Effector memory CD8-positive, alpha-beta T cell (primary cell): ENCODE measurements around the gene MACROD2.

ENCODE experiments used
- ATAC-seq: fragments of 150-1000 bp; cut with Tn5 transposase; replicated peaks from 2 replicates; pipeline ENCODE4 v1.10.0; 2021; ENCODE audit warnings: mild to moderate bottlenecking, moderate library complexity
- DNase-seq, 3 experiments: peaks; one replicate each; pipeline ENCODE4 v3.0.0; 2021
- H3K27ac Mint-ChIP-seq, 2 donors: one replicate each; pipeline ENCODE4 v1.8.0; 2022; ENCODE audit warnings: mild to moderate bottlenecking in 2 of 2, mixed read lengths in 2 of 2, moderate library complexity in 2 of 2
- H3K27me3 Mint-ChIP-seq, 2 donors: one replicate each; pipeline ENCODE4 v1.8.0; 2022; ENCODE audit warnings: mixed read lengths in 2 of 2
- H3K36me3 Mint-ChIP-seq: one replicate; pipeline ENCODE4 v1.8.0; 2022; ENCODE audit warnings: mild to moderate bottlenecking, moderate library complexity, mixed read lengths; ENCODE audit not compliant: insufficient read depth
- H3K4me1 Mint-ChIP-seq, 2 donors: one replicate each; pipeline ENCODE4 v1.8.0; 2022; ENCODE audit warnings: low read depth in 2 of 2, mixed read lengths in 2 of 2
- H3K4me3 Mint-ChIP-seq, 2 donors: one replicate each; pipeline ENCODE4 v1.8.0; 2022; ENCODE audit warnings: mild to moderate bottlenecking in 2 of 2, mixed read lengths in 2 of 2, moderate library complexity in 2 of 2
- H3K9me3 Mint-ChIP-seq, 2 donors: one replicate each; pipeline ENCODE4 v1.8.0; 2022; ENCODE audit warnings: mixed read lengths in 2 of 2

Gene MACROD2

DNA sequence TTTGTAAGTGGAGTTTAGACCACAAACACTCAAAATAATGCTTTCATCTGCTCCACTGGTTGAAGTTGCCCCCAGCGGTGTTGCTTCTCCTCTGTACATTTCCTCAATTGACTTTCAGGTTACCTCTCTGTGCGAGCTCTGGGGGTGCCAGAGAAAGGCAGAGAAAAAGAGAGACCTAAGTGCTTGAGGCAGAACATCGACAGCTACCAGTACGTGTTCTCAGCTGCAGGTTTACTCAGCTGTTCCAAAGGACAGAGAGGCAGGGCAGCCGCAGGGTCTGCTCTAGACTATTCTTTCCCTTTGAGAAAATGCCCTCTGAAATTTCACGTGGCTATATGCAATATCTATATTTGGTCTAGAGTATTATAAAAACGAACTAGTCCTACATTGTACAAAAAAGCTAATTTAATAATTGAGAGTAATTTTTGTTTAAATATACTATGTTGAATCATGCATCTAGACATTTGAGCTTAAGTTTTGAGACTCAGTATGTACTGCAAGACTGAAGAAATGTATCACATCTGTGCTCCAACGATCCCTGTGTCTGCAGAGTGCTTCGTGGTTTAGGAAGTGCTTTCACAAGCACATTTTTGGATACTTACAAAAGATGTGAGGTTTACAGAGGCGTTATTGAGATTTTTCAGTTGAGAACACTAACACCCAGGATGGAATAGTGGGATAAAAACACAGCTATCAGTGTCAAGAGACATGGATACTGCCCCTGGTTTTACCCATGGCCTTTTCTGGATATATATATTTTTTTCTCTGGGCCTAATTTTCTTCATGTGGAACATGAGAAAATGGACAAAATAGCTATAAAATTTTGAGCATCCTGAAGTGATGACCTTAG lies 795.7 kb downstream of the MACROD2 start:
- H3K27me3 Mint-ChIP-seq, result no peaks in the 10 kb centered on the region
- no peak overlapping the region for H3K27ac Mint-ChIP-seq
- H3K4me3 Mint-ChIP-seq, result no peak overlapping the region
- H3K4me1 Mint-ChIP-seq, result no peaks in the 10 kb centered on the region
- ATAC-seq (no peak), DNase-seq (no peak)
- peaks cover 8 to 10% of the 10 kb centered on the region in 2 donors for H3K9me3 Mint-ChIP-seq
- no peaks in the 10 kb centered on the region for H3K36me3 Mint-ChIP-seq

DNA sequence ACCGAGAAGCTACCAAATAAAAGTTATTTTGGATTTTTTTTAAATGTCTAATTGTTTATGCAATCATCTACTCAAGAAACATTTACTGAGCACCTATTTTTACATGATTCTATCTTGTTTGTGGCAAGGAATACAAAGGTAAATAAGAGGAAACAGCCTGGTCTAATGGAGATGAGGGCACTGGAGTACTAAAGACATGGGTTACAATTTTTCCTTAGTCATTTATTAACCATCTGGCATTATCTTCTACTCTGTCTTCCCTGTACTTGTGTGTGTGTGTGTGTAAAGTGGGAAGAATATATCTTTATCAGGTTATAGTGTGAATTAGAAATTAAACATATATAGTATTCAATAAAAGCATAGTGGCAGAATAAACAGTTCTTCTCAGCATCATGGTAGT lies 797.6 kb downstream of the MACROD2 start:
- Mint-ChIP-seq H3K9me3 (peaks cover 14 to 20% of the 10 kb centered on the region in 2 donors), H3K27me3 (no peaks in the 10 kb centered on the region), H3K4me3 (no peak overlapping the region), H3K4me1 (no peaks in the 10 kb centered on the region), H3K27ac (no peak overlapping the region), H3K36me3 (no peaks in the 10 kb centered on the region)
- no peak for DNase-seq
- no peak for ATAC-seq

DNA sequence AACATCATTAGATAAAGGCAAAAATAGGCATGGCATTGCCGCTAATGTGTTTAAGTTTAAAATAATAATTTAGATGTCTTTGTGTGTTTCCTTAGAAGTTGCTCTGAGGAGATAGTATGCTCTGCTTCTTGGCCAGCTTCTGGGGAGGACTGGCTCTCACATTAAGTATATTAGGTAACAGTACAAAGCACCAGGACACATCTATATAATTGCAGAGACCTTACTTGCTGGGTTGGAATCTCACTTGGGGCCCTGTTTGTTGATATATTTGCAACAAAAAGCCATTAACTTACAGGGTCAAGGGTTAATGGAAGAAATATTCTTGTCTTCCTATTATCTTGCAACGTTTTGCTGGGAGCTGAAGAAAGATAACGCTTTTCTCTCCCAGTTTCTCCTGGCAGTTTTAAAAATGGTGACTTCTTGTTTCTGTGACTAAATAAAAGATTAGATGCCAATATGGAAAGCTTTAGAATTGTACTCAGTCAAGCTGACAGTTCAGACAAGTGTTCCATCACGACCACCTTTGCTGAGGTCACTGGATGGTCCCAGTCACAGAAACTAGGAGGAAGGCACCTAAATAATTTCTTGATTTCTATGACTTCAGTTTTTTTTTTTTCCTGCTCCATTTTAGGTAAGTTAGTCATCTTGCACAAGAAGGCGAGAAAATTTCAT lies 804.4 kb downstream of the MACROD2 start:
- no peak overlapping the region for H3K27ac Mint-ChIP-seq

DNA sequence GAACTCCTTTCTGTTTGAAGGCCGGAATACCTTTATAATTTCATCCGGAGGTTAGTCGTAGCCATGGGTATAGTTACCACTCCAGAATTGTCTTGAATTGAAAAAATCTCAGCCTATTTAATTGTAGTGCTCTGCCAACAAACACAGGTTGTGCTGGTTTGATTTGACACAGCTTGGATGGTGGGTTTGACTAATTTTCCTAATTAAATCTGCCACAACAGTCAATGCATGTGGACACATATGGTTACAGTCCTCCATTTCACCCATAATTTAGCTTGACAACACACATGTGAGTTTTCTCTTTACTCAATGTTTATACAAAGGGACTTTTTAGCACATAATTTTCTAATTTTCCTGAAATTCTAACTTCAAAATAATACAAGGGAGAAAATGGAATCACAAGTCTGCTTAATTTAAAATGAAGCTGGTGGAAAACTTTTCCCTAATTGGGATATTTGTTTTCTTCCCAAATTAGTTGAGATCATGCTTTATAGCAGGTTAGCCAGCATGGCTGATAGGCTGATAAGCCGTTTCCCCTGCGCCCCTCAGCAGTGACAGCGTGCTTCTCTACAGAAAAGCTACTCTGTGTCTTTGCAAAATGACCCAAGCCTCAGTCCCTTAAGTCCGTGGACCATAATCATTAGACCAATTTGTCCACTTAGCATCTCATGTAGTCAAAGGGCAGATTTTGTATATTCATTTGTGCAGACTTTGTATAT lies 805.5 kb downstream of the MACROD2 start:
- Mint-ChIP-seq H3K27ac (no peak overlapping the region), H3K9me3 (peaks cover 14 to 17% of the 10 kb centered on the region in 2 donors), H3K4me3 (no peak overlapping the region), H3K27me3 (no peaks in the 10 kb centered on the region), H3K36me3 (no peaks in the 10 kb centered on the region), H3K4me1 (no peaks in the 10 kb centered on the region)
- ATAC-seq (no peak), DNase-seq (no peak)

More for the DNA sequence above, 804.4 kb downstream of the MACROD2 start:
- ATAC-seq (no peak), DNase-seq (no peak)
- no peak overlapping the region for H3K4me3 Mint-ChIP-seq
- H3K27me3 Mint-ChIP-seq, result no peaks in the 10 kb centered on the region
- H3K36me3 Mint-ChIP-seq, result no peaks in the 10 kb centered on the region
- H3K4me1 Mint-ChIP-seq, result no peaks in the 10 kb centered on the region
- peaks cover 14 to 22% of the 10 kb centered on the region in 2 donors for H3K9me3 Mint-ChIP-seq

DNA sequence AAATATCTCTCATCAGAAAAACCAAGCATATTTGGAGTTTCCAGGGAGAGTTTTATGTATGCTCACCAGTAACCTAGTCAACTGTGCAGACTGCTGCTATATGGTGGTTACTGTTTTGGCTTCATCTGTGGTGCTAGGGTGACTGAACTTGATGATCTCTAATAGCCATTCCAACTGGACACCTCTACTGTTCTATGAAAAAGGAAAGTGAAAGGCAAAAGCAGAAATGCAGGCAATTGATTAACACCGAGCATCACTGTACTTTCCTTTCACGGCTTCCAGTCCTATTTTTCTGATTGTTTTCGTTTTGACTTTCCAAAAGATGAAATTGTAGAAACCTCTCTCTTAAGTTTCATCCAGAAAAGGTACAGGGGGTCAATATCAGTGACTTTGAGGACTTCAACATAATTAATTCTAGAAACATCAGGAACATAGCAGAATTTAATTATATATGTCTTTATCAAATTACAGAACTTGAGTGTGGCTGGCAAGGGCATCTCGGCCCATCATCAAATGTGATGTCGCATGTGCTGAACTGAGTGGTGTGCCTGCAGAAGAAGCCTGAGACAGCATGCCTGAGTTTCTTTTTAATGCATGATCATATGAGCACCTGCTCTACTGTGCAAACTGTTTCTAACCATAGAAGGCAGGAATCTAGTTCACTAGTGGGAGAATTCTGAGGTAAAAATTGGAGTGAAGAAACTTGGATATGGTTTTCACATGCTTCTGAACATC lies 806.4 kb downstream of the MACROD2 start:
- Mint-ChIP-seq H3K4me1 (no peaks in the 10 kb centered on the region), H3K36me3 (no peaks in the 10 kb centered on the region), H3K9me3 (peaks cover 13 to 17% of the 10 kb centered on the region in 2 donors), H3K27ac (no peak overlapping the region), H3K4me3 (no peak overlapping the region), H3K27me3 (no peaks in the 10 kb centered on the region)
- DNase-seq, result no peak
- ATAC-seq, result no peak

DNA sequence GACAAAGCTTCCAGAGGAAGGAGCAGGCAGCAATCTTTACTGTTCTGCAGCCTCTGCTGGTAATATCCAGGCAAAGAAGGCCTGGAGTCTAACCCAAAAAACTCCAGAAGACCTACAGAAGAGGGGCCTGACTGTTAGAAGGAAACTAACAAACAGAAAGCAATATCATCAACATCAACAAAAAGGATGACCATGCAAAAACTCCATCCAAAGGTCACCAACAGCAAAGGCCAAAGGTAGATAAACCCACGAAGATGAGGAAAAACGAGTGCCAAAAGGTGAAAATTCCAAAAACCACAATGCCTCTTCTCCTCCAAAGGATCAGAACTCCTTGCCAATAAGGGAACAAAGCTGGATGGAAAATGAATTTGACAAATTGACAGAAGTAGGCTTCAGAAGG lies 811.9 kb downstream of the MACROD2 start:
- Mint-ChIP-seq H3K4me3 (no peak overlapping the region), H3K27me3 (no peaks in the 10 kb centered on the region), H3K36me3 (no peaks in the 10 kb centered on the region), H3K4me1 (no peaks in the 10 kb centered on the region), H3K9me3 (peaks cover 21 to 37% of the 10 kb centered on the region in 2 donors), H3K27ac (no peak overlapping the region)
- no peak for DNase-seq
- ATAC-seq, result no peak

DNA sequence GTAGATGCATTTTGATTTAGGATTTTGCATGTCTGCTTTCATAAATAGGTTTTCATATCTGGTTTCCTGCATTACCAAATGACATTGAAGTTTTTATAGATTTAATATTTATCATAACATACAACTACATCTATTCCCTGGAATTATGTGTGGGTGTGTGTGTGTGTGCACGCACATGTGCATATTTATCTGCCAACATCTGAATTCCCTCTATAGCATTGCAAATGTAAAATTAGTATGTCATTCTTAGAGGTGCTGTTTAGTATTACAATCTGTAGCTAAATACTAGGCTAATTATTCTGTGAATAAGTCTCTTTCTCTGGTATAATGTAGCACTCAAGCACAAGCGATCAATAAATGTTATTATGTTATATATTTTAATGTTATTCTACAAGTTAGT lies 820.0 kb downstream of the MACROD2 start:
- H3K27me3 Mint-ChIP-seq, result no peaks in the 10 kb centered on the region
- peaks cover 14 to 19% of the 10 kb centered on the region in 2 donors for H3K9me3 Mint-ChIP-seq
- H3K27ac Mint-ChIP-seq, result no peak overlapping the region
- no peaks in the 10 kb centered on the region for H3K36me3 Mint-ChIP-seq
- H3K4me3 Mint-ChIP-seq, result no peak overlapping the region
- no peaks in the 10 kb centered on the region for H3K4me1 Mint-ChIP-seq
- ATAC-seq, result no peak
- DNase-seq, result no peak

DNA sequence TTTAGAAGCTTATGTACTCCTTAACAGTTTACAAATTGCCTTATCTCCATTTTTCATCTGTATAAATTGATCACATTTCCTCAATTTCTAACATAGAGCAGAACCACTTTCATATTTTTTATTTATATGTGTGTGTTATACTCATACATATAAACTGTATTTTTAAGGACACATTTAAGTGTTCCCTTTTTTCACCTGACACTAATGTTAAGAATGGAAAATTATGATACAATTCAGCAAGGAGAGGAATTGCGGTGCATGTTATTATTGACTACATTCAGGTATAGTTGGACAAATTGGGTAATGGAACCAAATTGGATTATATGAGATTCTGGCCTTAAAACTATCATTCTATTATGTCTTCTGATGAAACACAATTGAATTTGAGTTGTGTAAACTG lies 821.2 kb downstream of the MACROD2 start:
- no peaks in the 10 kb centered on the region for H3K4me1 Mint-ChIP-seq
- DNase-seq (no peak), ATAC-seq (no peak)
- no peak overlapping the region for H3K27ac Mint-ChIP-seq
- H3K9me3 Mint-ChIP-seq, result peaks cover 14 to 15% of the 10 kb centered on the region in 2 donors
- no peaks in the 10 kb centered on the region for H3K36me3 Mint-ChIP-seq
- no peak overlapping the region for H3K4me3 Mint-ChIP-seq
- H3K27me3 Mint-ChIP-seq, result no peaks in the 10 kb centered on the region

DNA sequence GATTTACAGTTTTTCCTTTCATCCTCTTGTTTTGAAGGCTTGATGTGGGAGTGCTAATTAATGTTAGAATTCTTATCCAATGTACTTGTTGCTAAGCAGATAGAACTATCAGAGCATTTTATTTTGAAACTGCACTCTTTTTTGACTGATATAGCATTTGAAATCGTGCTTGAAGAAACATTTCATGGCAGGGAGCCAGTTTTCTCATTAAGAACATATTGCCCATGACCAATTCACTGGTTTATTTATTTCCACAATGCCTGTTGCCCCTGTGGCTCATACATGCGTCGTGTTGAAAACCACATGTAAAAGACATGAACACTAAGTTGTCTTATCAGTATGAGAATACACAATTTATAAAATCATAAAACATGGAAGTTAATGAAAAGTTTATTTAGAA lies 821.8 kb downstream of the MACROD2 start:
- Mint-ChIP-seq H3K27me3 (no peaks in the 10 kb centered on the region), H3K36me3 (no peaks in the 10 kb centered on the region), H3K27ac (no peak overlapping the region), H3K4me1 (no peaks in the 10 kb centered on the region), H3K4me3 (no peak overlapping the region), H3K9me3 (peaks cover 14 to 15% of the 10 kb centered on the region in 2 donors)
- ATAC-seq, result no peak
- no peak for DNase-seq

DNA sequence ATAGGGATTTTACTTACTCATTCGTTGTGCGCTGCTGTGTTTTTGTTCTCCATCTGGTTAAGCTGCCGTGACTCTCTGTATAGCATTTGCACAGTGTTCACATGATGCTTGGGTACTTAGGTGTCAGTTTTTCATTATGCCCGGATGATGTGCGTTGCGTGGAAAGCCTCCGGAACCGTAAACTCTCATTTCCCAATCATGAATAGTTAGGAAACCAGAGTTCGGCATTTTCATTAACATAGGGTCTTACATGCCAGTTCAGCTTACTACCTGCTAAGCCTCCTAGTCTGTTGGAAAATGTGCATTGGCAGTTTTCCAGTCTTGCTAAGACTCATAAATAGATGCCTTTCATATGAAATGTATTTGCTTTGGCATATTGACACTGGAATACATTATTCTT lies 825.5 kb downstream of the MACROD2 start:
- no peaks in the 10 kb centered on the region for H3K36me3 Mint-ChIP-seq
- no peaks in the 10 kb centered on the region for H3K4me1 Mint-ChIP-seq
- peaks cover 15% of the 10 kb centered on the region in 2 donors for H3K9me3 Mint-ChIP-seq
- H3K27me3 Mint-ChIP-seq, result no peaks in the 10 kb centered on the region
- no peak for DNase-seq
- no peak for ATAC-seq
- no peak overlapping the region for H3K4me3 Mint-ChIP-seq
- no peak overlapping the region for H3K27ac Mint-ChIP-seq

DNA sequence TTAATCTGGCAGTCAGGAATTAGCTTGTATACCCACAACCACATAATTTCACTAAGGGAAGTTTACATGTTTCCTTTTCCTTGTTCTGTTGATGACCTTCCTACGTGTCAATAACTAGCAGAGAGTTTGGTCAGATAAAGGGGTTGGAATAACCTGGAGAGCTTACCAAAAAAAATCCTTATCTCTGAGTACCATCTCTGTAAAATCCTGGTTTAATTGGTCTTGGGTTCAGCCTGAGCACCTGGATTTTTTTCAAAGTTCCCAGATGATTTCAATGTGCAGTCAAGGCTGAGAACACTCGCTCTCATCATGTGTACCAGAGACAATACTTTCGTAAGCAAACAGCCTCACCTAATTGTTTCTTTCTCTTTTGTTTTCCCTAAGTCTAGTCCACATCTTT lies 825.9 kb downstream of the MACROD2 start:
- DNase-seq (no peak), ATAC-seq (no peak)
- H3K4me1 Mint-ChIP-seq, result no peaks in the 10 kb centered on the region

DNA sequence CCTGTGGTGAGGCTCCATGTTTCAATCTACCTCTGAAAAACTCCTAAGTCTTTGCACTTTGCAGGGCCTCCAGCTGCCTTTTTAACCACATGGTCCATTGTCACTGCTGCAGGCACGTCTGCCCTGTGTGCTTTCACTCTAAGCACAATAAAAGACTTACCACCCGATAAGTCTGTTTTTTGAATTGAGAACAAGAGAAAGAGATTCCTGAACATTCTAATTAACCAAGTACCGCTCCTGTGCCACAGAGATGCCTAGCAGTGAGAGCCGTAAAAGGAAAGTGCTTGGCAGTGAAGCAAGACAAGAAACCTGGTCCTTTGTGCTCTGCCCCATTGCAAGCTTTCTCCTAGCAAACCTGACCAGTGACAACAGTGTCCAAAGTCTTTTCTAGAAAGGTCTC lies 829.7 kb downstream of the MACROD2 start:
- H3K36me3 Mint-ChIP-seq, result no peaks in the 10 kb centered on the region
- peaks cover 0 to 7% of the 10 kb centered on the region in 2 donors for H3K9me3 Mint-ChIP-seq

More for the DNA sequence above, 825.9 kb downstream of the MACROD2 start:
- Mint-ChIP-seq H3K36me3 (no peaks in the 10 kb centered on the region), H3K9me3 (peaks cover 15% of the 10 kb centered on the region in 2 donors), H3K4me3 (no peak overlapping the region), H3K27me3 (no peaks in the 10 kb centered on the region), H3K27ac (no peak overlapping the region)

More for the DNA sequence above, 829.7 kb downstream of the MACROD2 start:
- no peaks in the 10 kb centered on the region for H3K4me1 Mint-ChIP-seq
- no peaks in the 10 kb centered on the region for H3K27me3 Mint-ChIP-seq
- H3K27ac Mint-ChIP-seq, result no peak overlapping the region
- no peak for ATAC-seq
- DNase-seq, result no peak
- H3K4me3 Mint-ChIP-seq, result no peak overlapping the region
